HCT116 (cell line): ENCODE data around the gene ZNF311. TPM values are rescaled to one million over a fixed set of nuclear protein-coding genes. Genes with fewer than 3 reads are reported as not detected.

Experiments used
- ATAC-seq: fragments of 200-7000 bp; cut with Tn5 transposase; 2 replicates; pipeline ENCODE4 v1.9.1; 2020; ENCODE audit warnings: mild to moderate bottlenecking, moderate library complexity
- BruUV-seq: library from RNA; stranded (reverse); fragments of 400-500 nt; replicated peaks from 2 replicates; lab custom pipeline; 2021; lab: Mats Ljungman, UMichigan
- CTCF ChIA-PET: fragments of 300-600 bp; sonication (Branson Sonifier 250); formaldehyde crosslinking; loops from one replicate; lab custom pipeline; 2021; ENCODE audit warnings: antibody characterized with exemption; lab: Charles Lee
- POLR2A ChIA-PET: fragments of 300-600, 350-600 bp; sonication (Branson Sonifier 250); formaldehyde crosslinking; loops from one replicate; lab custom pipeline; 2021; ENCODE audit warnings: antibody characterized with exemption; lab: Charles Lee
- RAD21 ChIA-PET, 2 experiments: fragments of 300-600 bp; sonication (Branson Sonifier 250); formaldehyde crosslinking; loops; one replicate each; lab custom pipeline; 2023; ENCODE audit warnings: low total read pairs in 2 of 2; ENCODE audit not compliant: uncharacterized antibody in 2 of 2, unreplicated experiment in 2 of 2, low non-redundant PET in 1 of 2; lab: Charles Lee
- DNase-seq: peaks from one replicate; pipeline ENCODE4 v3.0.0-alpha.2; 2010; ENCODE audit warnings: low read depth, low spot score
- H2AFZ ChIP-seq: fragments of 200-600 bp; shearing (Covaris generic), sonication (generic); 2 replicates; pipeline ENCODE4 v1.6.1; 2017; ENCODE audit warnings: low read depth, mixed run types, mixed read lengths, antibody characterized with exemption, low read length; ENCODE audit not compliant: poor library complexity, severe bottlenecking
- H3K27ac ChIP-seq: 2 replicates; pipeline ENCODE4 v1.5.1; 2012; ENCODE audit warnings: low read depth, low read length
- H3K27me3 ChIP-seq: fragments of 200-600 bp; sonication (generic); 2 replicates; pipeline ENCODE4 v1.6.1; 2016; ENCODE audit warnings: mixed run types, low read length, mixed read lengths; ENCODE audit not compliant: insufficient read depth
- H3K36me3 ChIP-seq, 2 experiments: fragments of 200-500 bp in 1 of 2; fragments of 200-600 bp in 1 of 2; sonication (Bioruptor generic) in 1 of 2; sonication (generic) in 1 of 2; 2 replicates each; pipeline versions ENCODE4 v1.5.1 to v1.6.1; 2014 to 2016; ENCODE audit warnings: low read length in 2 of 2, inconsistent platforms in 1 of 2, mixed read lengths in 1 of 2, mixed run types in 1 of 2; ENCODE audit not compliant: insufficient read depth in 2 of 2, control insufficient read depth in 1 of 2
- H3K4me1 ChIP-seq, 2 experiments: fragments of 200-600 bp in 1 of 2; sonication (generic) in 1 of 2; 2 replicates each; pipeline versions ENCODE4 v1.5.1 to v1.6.1; 2012 to 2017; ENCODE audit warnings: low read length in 2 of 2, inconsistent platforms in 1 of 2, mild to moderate bottlenecking in 1 of 2, mixed read lengths in 1 of 2, mixed run types in 1 of 2, moderate library complexity in 1 of 2; ENCODE audit not compliant: insufficient read depth in 2 of 2, control insufficient read depth in 1 of 2
- H3K4me2 ChIP-seq: fragments of 200-600 bp; sonication (generic); 2 replicates; pipeline ENCODE4 v1.6.1; 2017; ENCODE audit warnings: mixed run types, low read length, mixed read lengths
- H3K4me3 ChIP-seq, 2 experiments: fragments of 200-600 bp in 1 of 2; sonication (generic) in 1 of 2; replicated peaks in 1 of 2; 2 replicates each; pipeline ENCODE4 v1.5.1; 2011 to 2016; ENCODE audit warnings: low read length in 2 of 2, control low read depth in 1 of 2, low read depth in 1 of 2, mild to moderate bottlenecking in 1 of 2, mixed read lengths in 1 of 2, mixed run types in 1 of 2
- H3K79me2 ChIP-seq: fragments of 200-600 bp; sonication (generic); 2 replicates; pipeline ENCODE4 v1.6.1; 2017; ENCODE audit warnings: mild to moderate bottlenecking, mixed run types, low read length, moderate library complexity, mixed read lengths; ENCODE audit not compliant: insufficient read depth
- H3K9ac ChIP-seq: fragments of 200-600 bp; sonication (generic); 2 replicates; pipeline ENCODE4 v1.6.1; 2016; ENCODE audit warnings: low read length, mixed read lengths
- H3K9me2 ChIP-seq: fragments of 200-600 bp; sonication (generic), shearing (Covaris generic); 2 replicates; pipeline ENCODE4 v1.6.1; 2017; ENCODE audit warnings: mixed run types, mild to moderate bottlenecking, moderate library complexity; ENCODE audit not compliant: insufficient read depth
- H3K9me3 ChIP-seq, 2 experiments: fragments of 200-500 bp in 1 of 2; fragments of 200-600 bp in 1 of 2; sonication (Bioruptor generic) in 1 of 2; sonication (generic) in 1 of 2; 2 replicates each; pipeline ENCODE4 v1.6.1; 2014 to 2017; ENCODE audit warnings: low read length in 2 of 2, mixed read lengths in 2 of 2, inconsistent platforms in 1 of 2, low read depth in 1 of 2, mild to moderate bottlenecking in 1 of 2, mixed run types in 1 of 2, moderate library complexity in 1 of 2; ENCODE audit not compliant: control insufficient read depth in 1 of 2, insufficient read depth in 1 of 2
- H4K20me1 ChIP-seq: fragments of 200-600 bp; sonication (generic), shearing (Covaris generic); 2 replicates; pipeline ENCODE4 v1.6.1; 2017; ENCODE audit warnings: mixed run types, mild to moderate bottlenecking, moderate library complexity; ENCODE audit not compliant: insufficient read depth
- CBX3 ChIP-seq: IDR thresholded peaks from 2 replicates; pipeline ENCODE4 v1.6.1; 2012; ENCODE audit warnings: low read depth
- CEBPB ChIP-seq: IDR thresholded peaks from 2 replicates; pipeline ENCODE4 v1.6.1; 2012; ENCODE audit warnings: low read depth
- EGR1 ChIP-seq: IDR thresholded peaks from 2 replicates; pipeline ENCODE4 v1.6.1; 2012; ENCODE audit warnings: low read depth
- ELF1 ChIP-seq: IDR thresholded peaks from 2 replicates; pipeline ENCODE4 v1.6.1; 2012; ENCODE audit warnings: low read depth, borderline replicate concordance
- FOSL1 ChIP-seq: IDR thresholded peaks from 2 replicates; pipeline ENCODE4 v1.6.1; 2012; ENCODE audit warnings: low read depth
- JUND ChIP-seq: IDR thresholded peaks from 2 replicates; pipeline ENCODE4 v1.6.1; 2012
- POLR2A ChIP-seq: IDR thresholded peaks from 2 replicates; pipeline ENCODE4 v1.7.0; 2011; ENCODE audit warnings: borderline replicate concordance; ENCODE audit not compliant: insufficient read depth, insufficient read length; ENCODE audit errors: extremely low read depth
- RAD21 ChIP-seq: IDR thresholded peaks from 2 replicates; pipeline ENCODE4 v1.6.1; 2012; ENCODE audit warnings: low read depth, mild to moderate bottlenecking
- SP1 ChIP-seq: IDR thresholded peaks from 2 replicates; pipeline ENCODE4 v1.6.1; 2012; ENCODE audit warnings: low read depth
- SRF ChIP-seq: IDR thresholded peaks from 2 replicates; pipeline ENCODE4 v1.6.1; 2012; ENCODE audit warnings: low read depth
- TCF7L2 ChIP-seq: IDR thresholded peaks from 2 replicates; pipeline ENCODE4 v1.7.0; 2011; ENCODE audit warnings: borderline replicate concordance, inconsistent platforms; ENCODE audit not compliant: insufficient read depth, insufficient read length; ENCODE audit errors: extremely low read depth
- YY1 ChIP-seq: IDR thresholded peaks from 2 replicates; pipeline ENCODE4 v1.6.1; 2011; ENCODE audit warnings: low read length, low read depth, moderate library complexity, mild to moderate bottlenecking; ENCODE audit not compliant: insufficient replicate concordance; ENCODE audit errors: extremely low read depth
- ZFX ChIP-seq: fragments of 450-650 bp; IDR thresholded peaks from 2 replicates; pipeline ENCODE4 v1.6.1; 2017
- ZNF274 ChIP-seq: fragments of 200-500 bp; sonication (Bioruptor generic); IDR thresholded peaks from 2 replicates; pipeline ENCODE4 v1.6.1; 2014; ENCODE audit warnings: mild to moderate bottlenecking, low read depth, low read length, inconsistent platforms
- intact Hi-C: fragments of 100-400 bp; cut with micrococcal nuclease; formaldehyde crosslinking; loops from 2 replicates; pipeline ENCODE4 v1.10.0; 2022
- total RNA-seq: library from RNA; stranded (reverse); gene quantifications from one replicate; pipeline ENCODE4 v1.2.1, GENCODE V29; 2021; ENCODE audit not compliant: unreplicated experiment
- TF ChIP-seq, protein P1 (sequence below): IDR thresholded peaks from 2 replicates; pipeline ENCODE4 v1.6.1; 2011; ENCODE audit warnings: mild to moderate bottlenecking, low read length, moderate library complexity; ENCODE audit not compliant: insufficient replicate concordance; ENCODE audit errors: extremely low read depth
- TF ChIP-seq, protein P2 (sequence below): IDR thresholded peaks from 2 replicates; pipeline ENCODE4 v1.6.1; 2012; ENCODE audit warnings: low read depth
- TF ChIP-seq, protein P3 (sequence below): IDR thresholded peaks from 2 replicates; pipeline ENCODE4 v1.6.1; 2012
- TF ChIP-seq, protein P4 (sequence below): IDR thresholded peaks from 2 replicates; pipeline ENCODE4 v1.6.1; 2012

The ZNF311 gene
- total RNA-seq, 1 experiment from 2014 or later: not detected

DNA sequence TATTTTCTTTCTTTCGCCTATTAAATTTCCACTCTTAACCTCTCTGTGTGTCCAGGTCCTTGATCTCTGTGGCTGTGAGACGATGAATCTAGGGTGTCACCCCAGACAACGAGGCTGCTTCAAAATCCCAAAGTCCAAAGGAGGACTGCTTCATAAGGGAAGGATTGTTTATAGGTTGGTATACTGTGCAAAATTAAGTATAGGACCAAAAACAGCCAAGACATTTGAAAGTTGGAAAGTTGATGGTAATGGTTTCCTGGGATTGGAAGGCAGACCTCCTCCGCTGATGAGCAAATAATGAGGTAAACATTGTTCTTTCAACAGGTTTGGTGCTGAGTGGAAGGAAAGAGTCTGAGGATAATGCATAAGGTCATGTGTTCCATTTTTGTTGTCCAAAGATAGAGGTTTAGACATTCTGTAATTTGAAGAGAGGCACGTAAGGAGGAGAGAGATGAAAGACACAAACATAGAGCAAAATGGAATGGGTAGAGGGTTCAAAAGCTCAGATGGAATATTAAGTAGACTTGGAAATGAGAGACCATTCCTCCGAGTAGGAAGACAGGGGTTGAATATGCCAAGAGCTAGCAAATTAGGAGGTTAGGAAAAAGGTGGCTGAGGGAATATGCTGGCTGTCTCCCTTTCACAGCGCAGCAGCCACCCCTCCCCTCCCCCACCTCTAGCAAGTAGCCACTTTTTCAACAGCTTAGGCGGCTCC is 24.8 kb downstream of the ZNF311 start:
- intact Hi-C loops: loop anchor here (5.0 to 10.0 kb wide), 3 partner anchors 238 to 375 kb away; no protein-coding TSS in a partner anchor
- H3K4me3 ChIP-seq: peak overlapping the region; percentile 33 to 56
- H3K27ac ChIP-seq: peak overlapping the region; percentile 57
- peak overlapping the region; percentile 84 for H3K4me2 ChIP-seq
- no peaks in the 10 kb centered on the region for H3K79me2 ChIP-seq
- ChIA-PET POLR2A (interaction anchor here (1.5 to 1.6 kb wide), 2 partner anchors 40 to 57 kb away, joined by 4 read pairs; partner anchors contain the start of gene TRIM27), CTCF (interaction anchor here (1.0 to 2.1 kb wide), 3 partner anchors 28 to 294 kb away, joined by 3 to 6 read pairs (median 3); no protein-coding TSS in a partner anchor), RAD21 (interaction anchor here in 1 of 2 experiments (0.6 kb wide), 1 partner anchor 82 kb away, joined by 3 read pairs; no protein-coding TSS in a partner anchor)
- no peaks in the 10 kb centered on the region for H4K20me1 ChIP-seq
- no peaks in the 10 kb centered on the region for H3K9me2 ChIP-seq
- no peak for DNase-seq
- peaks cover 33 to 55% of the 10 kb centered on the region in 2 experiments for H3K4me1 ChIP-seq
- no peak for ATAC-seq
- no peaks in the 10 kb centered on the region for H3K9me3 ChIP-seq
- H3K36me3 ChIP-seq: no peaks in the 10 kb centered on the region
- H3K9ac ChIP-seq: peak overlapping the region; percentile 63
- no peaks in the 10 kb centered on the region for H3K27me3 ChIP-seq
- H2AFZ ChIP-seq: peak overlapping the region; percentile 72
- TF ChIP-seq ELF1 (no peak), JUND (no peak), CEBPB (no peak), ZNF274 (no peak), TCF7L2 (no peak), EGR1 (no peak), CBX3 (peak; percentile 30), POLR2A (no peak), YY1 (no peak), SP1 (no peak), FOSL1 (no peak), RAD21 (0 out of 2 replicates have a peak, but pooled peaks have one; percentile 10), SRF (no peak), ZFX (no peak)
- TF ChIP-seq, protein P1, sequence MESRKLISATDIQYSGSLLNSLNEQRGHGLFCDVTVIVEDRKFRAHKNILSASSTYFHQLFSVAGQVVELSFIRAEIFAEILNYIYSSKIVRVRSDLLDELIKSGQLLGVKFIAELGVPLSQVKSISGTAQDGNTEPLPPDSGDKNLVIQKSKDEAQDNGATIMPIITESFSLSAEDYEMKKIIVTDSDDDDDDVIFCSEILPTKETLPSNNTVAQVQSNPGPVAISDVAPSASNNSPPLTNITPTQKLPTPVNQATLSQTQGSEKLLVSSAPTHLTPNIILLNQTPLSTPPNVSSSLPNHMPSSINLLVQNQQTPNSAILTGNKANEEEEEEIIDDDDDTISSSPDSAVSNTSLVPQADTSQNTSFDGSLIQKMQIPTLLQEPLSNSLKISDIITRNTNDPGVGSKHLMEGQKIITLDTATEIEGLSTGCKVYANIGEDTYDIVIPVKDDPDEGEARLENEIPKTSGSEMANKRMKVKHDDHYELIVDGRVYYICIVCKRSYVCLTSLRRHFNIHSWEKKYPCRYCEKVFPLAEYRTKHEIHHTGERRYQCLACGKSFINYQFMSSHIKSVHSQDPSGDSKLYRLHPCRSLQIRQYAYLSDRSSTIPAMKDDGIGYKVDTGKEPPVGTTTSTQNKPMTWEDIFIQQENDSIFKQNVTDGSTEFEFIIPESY: no peak
- TF ChIP-seq, protein P2, sequence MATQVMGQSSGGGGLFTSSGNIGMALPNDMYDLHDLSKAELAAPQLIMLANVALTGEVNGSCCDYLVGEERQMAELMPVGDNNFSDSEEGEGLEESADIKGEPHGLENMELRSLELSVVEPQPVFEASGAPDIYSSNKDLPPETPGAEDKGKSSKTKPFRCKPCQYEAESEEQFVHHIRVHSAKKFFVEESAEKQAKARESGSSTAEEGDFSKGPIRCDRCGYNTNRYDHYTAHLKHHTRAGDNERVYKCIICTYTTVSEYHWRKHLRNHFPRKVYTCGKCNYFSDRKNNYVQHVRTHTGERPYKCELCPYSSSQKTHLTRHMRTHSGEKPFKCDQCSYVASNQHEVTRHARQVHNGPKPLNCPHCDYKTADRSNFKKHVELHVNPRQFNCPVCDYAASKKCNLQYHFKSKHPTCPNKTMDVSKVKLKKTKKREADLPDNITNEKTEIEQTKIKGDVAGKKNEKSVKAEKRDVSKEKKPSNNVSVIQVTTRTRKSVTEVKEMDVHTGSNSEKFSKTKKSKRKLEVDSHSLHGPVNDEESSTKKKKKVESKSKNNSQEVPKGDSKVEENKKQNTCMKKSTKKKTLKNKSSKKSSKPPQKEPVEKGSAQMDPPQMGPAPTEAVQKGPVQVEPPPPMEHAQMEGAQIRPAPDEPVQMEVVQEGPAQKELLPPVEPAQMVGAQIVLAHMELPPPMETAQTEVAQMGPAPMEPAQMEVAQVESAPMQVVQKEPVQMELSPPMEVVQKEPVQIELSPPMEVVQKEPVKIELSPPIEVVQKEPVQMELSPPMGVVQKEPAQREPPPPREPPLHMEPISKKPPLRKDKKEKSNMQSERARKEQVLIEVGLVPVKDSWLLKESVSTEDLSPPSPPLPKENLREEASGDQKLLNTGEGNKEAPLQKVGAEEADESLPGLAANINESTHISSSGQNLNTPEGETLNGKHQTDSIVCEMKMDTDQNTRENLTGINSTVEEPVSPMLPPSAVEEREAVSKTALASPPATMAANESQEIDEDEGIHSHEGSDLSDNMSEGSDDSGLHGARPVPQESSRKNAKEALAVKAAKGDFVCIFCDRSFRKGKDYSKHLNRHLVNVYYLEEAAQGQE: no peak
- TF ChIP-seq, protein P3, sequence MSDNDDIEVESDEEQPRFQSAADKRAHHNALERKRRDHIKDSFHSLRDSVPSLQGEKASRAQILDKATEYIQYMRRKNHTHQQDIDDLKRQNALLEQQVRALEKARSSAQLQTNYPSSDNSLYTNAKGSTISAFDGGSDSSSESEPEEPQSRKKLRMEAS: no peak
- TF ChIP-seq, protein P4, sequence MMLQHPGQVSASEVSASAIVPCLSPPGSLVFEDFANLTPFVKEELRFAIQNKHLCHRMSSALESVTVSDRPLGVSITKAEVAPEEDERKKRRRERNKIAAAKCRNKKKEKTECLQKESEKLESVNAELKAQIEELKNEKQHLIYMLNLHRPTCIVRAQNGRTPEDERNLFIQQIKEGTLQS: no peak
- no TSS peak for BruUV-seq
